ENCODE data around the gene STAC2.
"Not testable (repeated sequence)": the region's sequence is repeated elsewhere in the genome, so short reads cannot be mapped to it uniquely, and the experiment has no call there.

The STAC2 gene

GRCh38 chr17:39225308-39225958 lies at the start of gene STAC2:
TSS of gene STAC2 (minus strand) at chr17:39225945. CDS start at chr17:39225502, 443 bp downstream.
- DNase-seq (ENCODE audit: low read depth, low spot score) = no peak

- DNase-seq (ENCODE audit: low read depth, low spot score) = no peak
Measured at GRCh38 chr17:39271546-39271945, 45.8 kb upstream of the STAC2 start.

GRCh38 chr17:39270923-39271322 lies 45.2 kb upstream of the STAC2 start:
- DNase-seq (ENCODE audit: low read depth, low spot score) = no peak

- DNase-seq (ENCODE audit: low read depth, low spot score) = no peak
Measured at GRCh38 chr17:39264119-39264518, 38.4 kb upstream of the STAC2 start.

- DNase-seq (ENCODE audit: low read depth, low spot score) = no peak
Measured at GRCh38 chr17:39261286-39261685, 35.5 kb upstream of the STAC2 start.

- no peak for DNase-seq (ENCODE audit: low read depth, low spot score)
Measured at GRCh38 chr17:39252788-39253460, 27.2 kb upstream of the STAC2 start.

- DNase-seq (ENCODE audit: low read depth, low spot score) = no peak
Measured at GRCh38 chr17:39251997-39252396, 26.3 kb upstream of the STAC2 start.

- not testable (repeated sequence) for DNase-seq (ENCODE audit: low read depth, low spot score)
Measured at GRCh38 chr17:39250076-39250475, 24.3 kb upstream of the STAC2 start.

- no peak for DNase-seq (ENCODE audit: low read depth, low spot score)
Measured at GRCh38 chr17:39246274-39246673, 20.5 kb upstream of the STAC2 start.

- peak; percentile 80 for DNase-seq (ENCODE audit: low read depth, low spot score)
Measured at GRCh38 chr17:39244600-39245570, 19.1 kb upstream of the STAC2 start.

- no peak for DNase-seq (ENCODE audit: low read depth, low spot score)
Measured at GRCh38 chr17:39244016-39244599, 18.4 kb upstream of the STAC2 start.

GRCh38 chr17:39243155-39243554 lies 17.4 kb upstream of the STAC2 start:
- DNase-seq (ENCODE audit: low read depth, low spot score) = no peak

GRCh38 chr17:39240631-39241030 lies 14.9 kb upstream of the STAC2 start:
- no peak for DNase-seq (ENCODE audit: low read depth, low spot score)

GRCh38 chr17:39239640-39240314 lies 14.0 kb upstream of the STAC2 start:
- DNase-seq (ENCODE audit: low read depth, low spot score) = peak; percentile 28

GRCh38 chr17:39238311-39238972 lies 12.7 kb upstream of the STAC2 start:
- peak; percentile 66 for DNase-seq (ENCODE audit: low read depth, low spot score)

- no peak for DNase-seq (ENCODE audit: low read depth, low spot score)
Measured at GRCh38 chr17:39237586-39237985, 11.8 kb upstream of the STAC2 start.

GRCh38 chr17:39236981-39237441 lies 11.3 kb upstream of the STAC2 start:
- no peak for DNase-seq (ENCODE audit: low read depth, low spot score)

- DNase-seq (ENCODE audit: low read depth, low spot score) = no peak
Measured at GRCh38 chr17:39236450-39236927, 10.7 kb upstream of the STAC2 start.

- no peak for DNase-seq (ENCODE audit: low read depth, low spot score)
Measured at GRCh38 chr17:39235555-39236449, 10.1 kb upstream of the STAC2 start.

Measured in activated CD4-positive, CD25-positive, alpha-beta regulatory T cell treated with anti-CD3 and anti-CD28 coated beads, Interleukin-2, amount 50 U/mL, for 16 hours (primary cell).